ENCODE data around the gene TOMM20L.
A peak's percentile ranks its signal among the peaks of the same experiment; 100 is the strongest.

The TOMM20L gene

GRCh38 chr14:58427281-58428117 is 31.8 kb downstream of the TOMM20L start, which contains the start of the genes KIAA0586 and TIMM9:
Gene KIAA0586, plus strand, starts transcription at chr14:58427719. Its CDS starts 546 bp downstream, at chr14:58428265.
Gene TIMM9, minus strand, starts transcription at chr14:58427531. Its CDS starts 15,586 bp downstream, at chr14:58411945.
- DNase-seq: peak; percentile 82 to 99 (median 95)

- DNase-seq: peak in 1 of 5 experiments; percentile 77
Observed at GRCh38 chr14:58428118-58428683, 32.5 kb downstream of the TOMM20L start.

- DNase-seq: peak in 1 of 5 experiments; percentile 87
Observed at GRCh38 chr14:58430156-58430555, 34.4 kb downstream of the TOMM20L start.

GRCh38 chr14:58439476-58439875 is 43.7 kb downstream of the TOMM20L start:
- DNase-seq: no peak

GRCh38 chr14:58444627-58445026 is 48.9 kb downstream of the TOMM20L start:
- DNase-seq: no peak

- DNase-seq: no peak
Observed at GRCh38 chr14:58455593-58456265, 60.0 kb downstream of the TOMM20L start.
